ENCODE measurements around the gene ANKRD36C. TPM values are rescaled to one million over a fixed set of nuclear protein-coding genes. Genes with fewer than 3 reads are reported as not detected.
"Not testable (repeated sequence)": the region's sequence is repeated elsewhere in the genome, so short reads cannot be mapped to it uniquely, and the experiment has no call there.

ANKRD36C gene
- total RNA-seq, 1 experiment from 2014 or later, result 14.5 TPM

DNA sequence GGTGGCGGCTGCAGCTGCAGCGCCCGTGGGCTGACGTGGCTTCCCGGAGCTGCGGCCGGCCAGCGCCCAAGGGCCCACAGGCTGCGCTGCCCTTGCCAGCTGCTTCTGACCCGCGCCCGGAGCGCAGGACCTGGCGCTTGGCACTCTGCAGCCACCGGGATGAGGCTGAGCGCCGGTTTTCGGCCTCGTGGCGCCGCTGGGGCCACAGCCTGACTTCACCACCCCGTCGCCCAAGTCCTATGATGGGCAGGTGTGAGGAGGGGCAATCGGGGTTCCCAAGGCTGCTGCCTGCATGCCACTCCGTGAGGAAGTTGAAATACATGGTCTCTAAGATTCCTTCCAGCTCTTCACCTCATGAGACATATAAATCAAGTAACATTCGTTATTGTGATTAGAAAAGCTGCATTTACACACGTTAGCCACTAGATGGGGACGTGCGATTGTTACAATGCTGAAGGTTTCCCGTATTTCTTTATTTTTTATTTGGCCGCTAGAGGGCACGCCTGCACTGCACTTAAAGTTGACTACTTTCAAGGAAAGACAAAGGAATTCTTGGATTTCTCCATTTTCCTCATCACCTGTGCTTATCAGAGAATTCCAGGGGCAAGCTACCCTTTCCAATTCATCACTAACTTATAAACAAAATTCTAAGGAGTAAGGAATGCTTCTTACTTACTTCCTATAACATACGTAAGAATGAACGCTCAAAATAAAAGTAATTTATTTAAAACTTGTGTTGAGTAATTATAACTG, 1.1 kb upstream of the ANKRD36C start:
- TF ChIP-seq CTCF (IDR thresholded peaks at IDR 0.05; ENCODE audit: unreplicated experiment), result peak; percentile 69
- H3K4me1 Mint-ChIP-seq (ENCODE audit: insufficient read depth, unreplicated experiment); H3K9me3 Mint-ChIP-seq (ENCODE audit: unreplicated experiment); BruUV-seq (replicated peaks); H3K36me3 Mint-ChIP-seq (ENCODE audit: insufficient read depth, unreplicated experiment): not testable (repeated sequence)
- peak; percentile 49 for DNase-seq (ENCODE audit: unreplicated experiment)
- CTCF ChIA-PET, result interaction anchor here (0.5 to 2.8 kb wide), 26 partner anchors 9 to 1022 kb away, joined by 3 to 48 read pairs (median 4); no protein-coding TSS in a partner anchor
- Mint-ChIP-seq H3K4me3 (ENCODE audit: unreplicated experiment) (peak overlapping the region; percentile 92), H3K27ac (ENCODE audit: low read depth, unreplicated experiment) (peak overlapping the region; percentile 73), H3K27me3 (ENCODE audit: insufficient read depth, unreplicated experiment) (peaks cover 23% of the 10 kb centered on the region)
- POLR2A ChIA-PET, result interaction anchor here (0.5 to 2.7 kb wide), 8 partner anchors 188 to 770 kb away, joined by 3 to 14 read pairs (median 4); partner anchors contain the start of genes NCAPH and STARD7
- intact Hi-C loops (cut with micrococcal nuclease), result loop anchor here (1.0 to 5.0 kb wide), 2 partner anchors 182 to 270 kb away; no protein-coding TSS in a partner anchor

DNA sequence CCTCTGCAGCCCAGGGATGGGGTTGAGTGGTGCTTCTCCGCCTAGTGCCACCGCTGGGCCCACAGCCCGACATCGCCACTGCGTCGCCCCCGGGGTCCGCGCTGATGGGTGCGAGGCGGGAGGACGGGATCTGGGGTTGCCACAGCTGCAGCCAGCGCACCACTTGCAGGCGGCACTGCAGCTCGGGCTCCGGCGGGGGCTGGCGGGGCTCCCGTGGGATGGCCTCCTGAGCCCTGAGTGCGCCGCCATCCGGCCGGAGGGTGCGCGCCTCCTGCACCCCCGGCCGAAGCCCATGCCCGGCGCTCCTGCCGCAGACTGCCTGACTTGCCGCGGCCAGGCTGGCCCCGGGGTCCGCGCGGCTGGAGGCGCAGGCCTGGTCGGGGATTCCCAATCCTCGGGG, 478 bp upstream of the ANKRD36C start:
- Mint-ChIP-seq H3K4me3 (ENCODE audit: unreplicated experiment) (peak overlapping the region; percentile 92), H3K27ac (ENCODE audit: low read depth, unreplicated experiment) (peak overlapping the region; percentile 73), H3K27me3 (ENCODE audit: insufficient read depth, unreplicated experiment) (peaks cover 17% of the 10 kb centered on the region)
- POLR2A ChIA-PET, result interaction anchor here (0.5 to 2.7 kb wide), 6 partner anchors 217 to 770 kb away, joined by 3 to 14 read pairs (median 5); partner anchors contain the start of genes NCAPH and STARD7
- intact Hi-C loops (cut with micrococcal nuclease), result loop anchor here (5.0 kb wide), 1 partner anchor 270 kb away; no protein-coding TSS in a partner anchor
- CTCF ChIA-PET, result interaction anchor here (0.5 to 2.8 kb wide), 23 partner anchors 9 to 1023 kb away, joined by 3 to 48 read pairs (median 4); no protein-coding TSS in a partner anchor
- not testable (repeated sequence) for H3K4me1 Mint-ChIP-seq (ENCODE audit: insufficient read depth, unreplicated experiment); H3K9me3 Mint-ChIP-seq (ENCODE audit: unreplicated experiment); DNase-seq (ENCODE audit: unreplicated experiment); BruUV-seq (replicated peaks); H3K36me3 Mint-ChIP-seq (ENCODE audit: insufficient read depth, unreplicated experiment)

DNA sequence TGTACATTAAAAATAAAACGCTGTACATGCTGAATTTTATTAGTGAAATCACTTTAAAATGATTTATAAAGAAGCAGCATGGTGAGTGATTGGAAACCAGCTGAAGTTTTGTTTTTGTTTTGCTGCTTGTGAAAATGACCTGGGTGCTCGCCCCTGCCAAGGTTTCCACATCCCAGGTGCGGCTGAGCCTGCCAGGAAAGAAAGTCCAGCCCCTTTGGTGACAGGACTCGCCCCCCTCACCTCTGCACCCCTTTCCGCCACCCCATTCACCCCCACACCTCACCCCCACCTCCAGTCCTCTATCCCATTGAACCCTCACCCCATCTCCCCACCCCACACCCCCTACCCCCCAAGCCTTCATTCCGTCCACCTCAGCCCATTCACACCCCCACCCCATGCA, 740 bp downstream of the ANKRD36C start:
- not testable (repeated sequence) for H3K36me3 Mint-ChIP-seq (ENCODE audit: insufficient read depth, unreplicated experiment); DNase-seq (ENCODE audit: unreplicated experiment); H3K9me3 Mint-ChIP-seq (ENCODE audit: unreplicated experiment); H3K4me1 Mint-ChIP-seq (ENCODE audit: insufficient read depth, unreplicated experiment); BruUV-seq (replicated peaks); H3K27me3 Mint-ChIP-seq (ENCODE audit: insufficient read depth, unreplicated experiment)
- POLR2A ChIA-PET, result interaction anchor here (0.7 to 2.7 kb wide), 3 partner anchors 212 to 269 kb away, joined by 3 to 14 read pairs (median 4); partner anchors contain the start of gene STARD7
- Mint-ChIP-seq H3K27ac (ENCODE audit: low read depth, unreplicated experiment) (peak overlapping the region; percentile 73), H3K4me3 (ENCODE audit: unreplicated experiment) (peak overlapping the region; percentile 92)
- CTCF ChIA-PET, result interaction anchor here (0.6 to 1.6 kb wide), 2 partner anchors 237 to 521 kb away, joined by 3 read pairs; no protein-coding TSS in a partner anchor
- intact Hi-C loops (cut with micrococcal nuclease), result loop anchor here (5.0 kb wide), 1 partner anchor 271 kb away; no protein-coding TSS in a partner anchor

DNA sequence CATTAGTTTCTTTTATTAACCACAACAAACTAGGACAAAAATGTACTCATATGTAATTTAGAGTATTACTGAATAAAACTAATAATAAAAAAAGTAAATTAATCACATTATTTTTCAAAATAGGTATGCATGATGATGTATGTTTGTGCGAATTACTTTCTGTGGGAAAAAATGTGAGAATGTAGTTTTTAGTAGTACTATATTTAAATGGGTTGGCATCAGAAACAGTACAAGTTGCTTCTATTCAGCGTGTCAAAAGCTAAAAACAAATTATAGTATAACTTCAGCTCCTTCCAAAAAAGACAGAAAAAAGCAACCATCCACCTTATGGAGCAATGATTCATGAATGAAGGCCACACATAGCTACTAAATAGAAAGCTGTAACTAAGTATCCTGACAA, 40.0 kb downstream of the ANKRD36C start:
- POLR2A ChIA-PET; H3K4me1 Mint-ChIP-seq (ENCODE audit: insufficient read depth, unreplicated experiment); CTCF ChIA-PET; H3K4me3 Mint-ChIP-seq (ENCODE audit: unreplicated experiment); H3K27me3 Mint-ChIP-seq (ENCODE audit: insufficient read depth, unreplicated experiment); H3K9me3 Mint-ChIP-seq (ENCODE audit: unreplicated experiment); BruUV-seq (replicated peaks); H3K36me3 Mint-ChIP-seq (ENCODE audit: insufficient read depth, unreplicated experiment); DNase-seq (ENCODE audit: unreplicated experiment); H3K27ac Mint-ChIP-seq (ENCODE audit: low read depth, unreplicated experiment); intact Hi-C loops (cut with micrococcal nuclease): not testable (repeated sequence)

GRCh38 chr2:95948039-95948438, 43.6 kb downstream of the ANKRD36C start:
- H3K4me3 Mint-ChIP-seq (ENCODE audit: unreplicated experiment); intact Hi-C loops (cut with micrococcal nuclease); BruUV-seq (replicated peaks); H3K9me3 Mint-ChIP-seq (ENCODE audit: unreplicated experiment); DNase-seq (ENCODE audit: unreplicated experiment); H3K27ac Mint-ChIP-seq (ENCODE audit: low read depth, unreplicated experiment); CTCF ChIA-PET; H3K27me3 Mint-ChIP-seq (ENCODE audit: insufficient read depth, unreplicated experiment); H3K4me1 Mint-ChIP-seq (ENCODE audit: insufficient read depth, unreplicated experiment); POLR2A ChIA-PET: not testable (repeated sequence)
- peaks cover 11% of the 10 kb centered on the region for H3K36me3 Mint-ChIP-seq (ENCODE audit: insufficient read depth, unreplicated experiment)

DNA sequence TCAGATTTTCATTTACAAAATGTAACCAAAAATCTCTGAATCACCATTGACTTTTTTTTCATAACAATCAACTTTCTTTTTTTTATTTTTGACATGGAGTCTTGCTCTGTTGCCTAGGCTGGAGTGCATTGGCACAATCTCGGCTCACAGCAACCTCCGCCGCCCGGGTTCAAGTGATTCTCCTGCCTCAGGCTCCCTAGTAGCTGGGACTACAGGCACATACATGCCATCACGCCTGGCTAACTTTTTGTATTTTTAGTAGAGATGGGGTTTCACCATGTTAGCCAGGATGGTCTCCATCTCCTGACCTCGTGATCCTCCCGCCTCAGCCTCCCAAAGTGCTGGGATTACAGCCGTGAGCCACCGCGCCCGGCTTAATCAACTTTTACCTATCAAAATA, 51.7 kb downstream of the ANKRD36C start:
- CTCF ChIA-PET; BruUV-seq (replicated peaks); H3K4me3 Mint-ChIP-seq (ENCODE audit: unreplicated experiment); intact Hi-C loops (cut with micrococcal nuclease); H3K27me3 Mint-ChIP-seq (ENCODE audit: insufficient read depth, unreplicated experiment); DNase-seq (ENCODE audit: unreplicated experiment); POLR2A ChIA-PET; H3K27ac Mint-ChIP-seq (ENCODE audit: low read depth, unreplicated experiment); H3K36me3 Mint-ChIP-seq (ENCODE audit: insufficient read depth, unreplicated experiment); H3K4me1 Mint-ChIP-seq (ENCODE audit: insufficient read depth, unreplicated experiment); H3K9me3 Mint-ChIP-seq (ENCODE audit: unreplicated experiment): not testable (repeated sequence)

GRCh38 chr2:95930740-95931139, 60.9 kb downstream of the ANKRD36C start:
- CTCF ChIA-PET; H3K27ac Mint-ChIP-seq (ENCODE audit: low read depth, unreplicated experiment); H3K9me3 Mint-ChIP-seq (ENCODE audit: unreplicated experiment); H3K4me3 Mint-ChIP-seq (ENCODE audit: unreplicated experiment); H3K27me3 Mint-ChIP-seq (ENCODE audit: insufficient read depth, unreplicated experiment); DNase-seq (ENCODE audit: unreplicated experiment); H3K4me1 Mint-ChIP-seq (ENCODE audit: insufficient read depth, unreplicated experiment); POLR2A ChIA-PET; BruUV-seq (replicated peaks); intact Hi-C loops (cut with micrococcal nuclease): not testable (repeated sequence)
- peaks cover 13% of the 10 kb centered on the region for H3K36me3 Mint-ChIP-seq (ENCODE audit: insufficient read depth, unreplicated experiment)

DNA sequence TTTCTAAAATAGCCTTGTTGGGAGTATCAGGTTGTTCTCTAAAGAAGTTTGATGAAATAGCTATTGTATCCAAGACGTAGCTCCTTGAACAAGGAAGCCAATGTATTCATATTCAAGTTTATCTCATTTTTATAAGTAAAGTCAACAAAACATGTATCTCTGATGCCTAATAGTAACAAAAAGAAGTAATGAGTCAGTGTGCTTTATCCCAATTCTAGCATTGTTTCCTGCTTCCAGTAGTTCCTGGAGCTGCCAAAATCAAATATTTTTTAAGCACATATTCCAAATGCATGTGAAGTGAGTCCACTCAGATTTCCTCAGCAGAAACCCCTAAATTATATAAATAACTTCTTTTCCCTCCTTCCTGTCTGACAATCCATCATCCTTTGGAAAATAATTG, 74.6 kb downstream of the ANKRD36C start:
- H3K9me3 Mint-ChIP-seq (ENCODE audit: unreplicated experiment); H3K27me3 Mint-ChIP-seq (ENCODE audit: insufficient read depth, unreplicated experiment); BruUV-seq (replicated peaks); CTCF ChIA-PET; DNase-seq (ENCODE audit: unreplicated experiment); H3K27ac Mint-ChIP-seq (ENCODE audit: low read depth, unreplicated experiment); intact Hi-C loops (cut with micrococcal nuclease); POLR2A ChIA-PET; H3K4me3 Mint-ChIP-seq (ENCODE audit: unreplicated experiment): not testable (repeated sequence)
- Mint-ChIP-seq H3K36me3 (ENCODE audit: insufficient read depth, unreplicated experiment) (peaks cover 30% of the 10 kb centered on the region), H3K4me1 (ENCODE audit: insufficient read depth, unreplicated experiment) (peaks cover 11% of the 10 kb centered on the region)

Data from MCF 10A (cell line).